ENCODE data around the gene ABHD12B. TPM values are rescaled to one million over a fixed set of nuclear protein-coding genes. Genes with fewer than 3 reads are reported as not detected.

The ABHD12B gene
- total RNA-seq, 1 donor from 2014 or later, result not detected

DNA sequence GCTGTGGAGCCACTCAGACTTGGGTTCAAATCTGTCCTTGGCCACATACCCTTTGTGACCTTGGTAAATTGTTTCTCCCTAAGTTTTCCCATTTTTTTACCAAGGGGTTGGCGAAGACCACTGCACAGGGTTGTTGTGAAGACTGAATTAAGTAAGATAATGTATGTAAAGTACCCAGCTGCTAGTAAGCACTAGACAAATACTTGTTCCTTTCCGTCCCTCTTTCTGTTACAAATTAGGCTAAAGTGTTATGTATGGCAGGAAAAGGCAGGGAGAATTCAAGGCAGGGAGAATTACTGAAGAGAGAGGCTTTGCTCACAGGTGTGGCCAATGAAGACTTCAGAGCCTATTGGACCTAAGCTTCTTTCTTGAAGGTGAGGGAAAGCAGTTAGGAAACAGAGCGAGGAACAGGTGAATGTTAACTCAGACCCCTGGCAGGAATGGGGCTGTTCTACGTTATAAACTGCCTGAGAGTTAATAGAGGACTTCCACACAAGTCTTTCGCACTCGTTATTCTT lies 25.9 kb downstream of the ABHD12B start:
- no peak for DNase-seq
- Histone ChIP-seq H3K27me3 (ENCODE audit: low read depth) (no peaks in the 10 kb centered on the region), H3K36me3 (no peaks in the 10 kb centered on the region), H3K27ac (replicated peaks) (no peak overlapping the region), H3K4me1 (no peaks in the 10 kb centered on the region), H3K9me3 (replicated peaks) (no peaks in the 10 kb centered on the region), H3K4me3 (no peak overlapping the region)
- TF ChIP-seq, protein P1, sequence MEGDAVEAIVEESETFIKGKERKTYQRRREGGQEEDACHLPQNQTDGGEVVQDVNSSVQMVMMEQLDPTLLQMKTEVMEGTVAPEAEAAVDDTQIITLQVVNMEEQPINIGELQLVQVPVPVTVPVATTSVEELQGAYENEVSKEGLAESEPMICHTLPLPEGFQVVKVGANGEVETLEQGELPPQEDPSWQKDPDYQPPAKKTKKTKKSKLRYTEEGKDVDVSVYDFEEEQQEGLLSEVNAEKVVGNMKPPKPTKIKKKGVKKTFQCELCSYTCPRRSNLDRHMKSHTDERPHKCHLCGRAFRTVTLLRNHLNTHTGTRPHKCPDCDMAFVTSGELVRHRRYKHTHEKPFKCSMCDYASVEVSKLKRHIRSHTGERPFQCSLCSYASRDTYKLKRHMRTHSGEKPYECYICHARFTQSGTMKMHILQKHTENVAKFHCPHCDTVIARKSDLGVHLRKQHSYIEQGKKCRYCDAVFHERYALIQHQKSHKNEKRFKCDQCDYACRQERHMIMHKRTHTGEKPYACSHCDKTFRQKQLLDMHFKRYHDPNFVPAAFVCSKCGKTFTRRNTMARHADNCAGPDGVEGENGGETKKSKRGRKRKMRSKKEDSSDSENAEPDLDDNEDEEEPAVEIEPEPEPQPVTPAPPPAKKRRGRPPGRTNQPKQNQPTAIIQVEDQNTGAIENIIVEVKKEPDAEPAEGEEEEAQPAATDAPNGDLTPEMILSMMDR (IDR thresholded peaks at IDR 0.05; ENCODE audit: borderline replicate concordance), result no peak
- intact Hi-C loops (cut with micrococcal nuclease), result no loop called here

DNA sequence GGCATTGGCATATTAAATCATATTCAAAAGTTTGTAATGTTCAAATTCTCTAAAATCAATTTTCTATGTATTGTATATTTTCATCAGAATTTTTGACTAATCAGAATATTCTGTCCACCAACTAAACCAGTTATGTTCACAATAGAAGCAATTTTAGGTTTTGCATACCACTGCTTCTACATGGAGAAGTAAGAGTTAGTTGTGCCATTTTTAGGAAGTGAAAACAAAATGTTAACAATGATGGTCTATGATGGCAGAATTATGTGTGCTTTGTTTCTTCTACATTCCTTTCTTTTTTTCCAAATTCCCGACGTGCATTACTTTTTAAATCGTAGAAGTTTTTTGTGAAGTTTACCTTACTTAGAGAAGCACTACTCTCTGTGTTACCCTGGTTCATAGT lies 29.5 kb downstream of the ABHD12B start:
- intact Hi-C loops (cut with micrococcal nuclease), result no loop called here
- TF ChIP-seq, protein P1 (IDR thresholded peaks at IDR 0.05; ENCODE audit: borderline replicate concordance), result no peak

DNA sequence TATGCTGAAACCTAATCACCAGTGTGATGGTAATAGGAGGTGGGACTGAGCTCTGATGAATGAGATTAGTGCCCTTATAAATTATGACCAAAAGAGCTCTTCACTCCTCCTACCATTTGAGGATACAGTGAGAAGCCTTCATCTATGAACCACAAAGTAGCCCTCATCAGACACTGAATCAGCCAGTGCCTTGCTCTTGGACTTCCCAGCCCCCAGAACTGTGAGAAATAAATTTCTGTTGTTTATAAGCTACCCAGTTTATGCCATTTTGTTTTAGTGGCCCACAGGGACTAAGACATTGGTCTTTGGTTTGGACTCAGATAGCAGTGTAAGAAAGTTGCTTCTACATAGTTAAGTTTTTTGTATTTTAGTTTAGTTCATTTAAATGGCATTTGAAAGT lies 32.9 kb downstream of the ABHD12B start:
- Histone ChIP-seq H3K36me3 (peaks cover 44% of the 10 kb centered on the region), H3K4me3 (no peak overlapping the region), H3K9me3 (replicated peaks) (peaks cover 5% of the 10 kb centered on the region), H3K4me1 (no peaks in the 10 kb centered on the region), H3K27ac (replicated peaks) (no peak overlapping the region), H3K27me3 (ENCODE audit: low read depth) (no peaks in the 10 kb centered on the region)
- DNase-seq, result no peak
- TF ChIP-seq, protein P1 (IDR thresholded peaks at IDR 0.05; ENCODE audit: borderline replicate concordance), result no peak
- intact Hi-C loops (cut with micrococcal nuclease), result no loop called here

More for the DNA sequence above, 29.5 kb downstream of the ABHD12B start:
- Histone ChIP-seq H3K4me3 (no peak overlapping the region), H3K27ac (replicated peaks) (no peak overlapping the region), H3K4me1 (no peaks in the 10 kb centered on the region), H3K9me3 (replicated peaks) (peaks cover 5% of the 10 kb centered on the region), H3K27me3 (ENCODE audit: low read depth) (no peaks in the 10 kb centered on the region), H3K36me3 (peaks cover 19% of the 10 kb centered on the region)
- no peak for DNase-seq

DNA sequence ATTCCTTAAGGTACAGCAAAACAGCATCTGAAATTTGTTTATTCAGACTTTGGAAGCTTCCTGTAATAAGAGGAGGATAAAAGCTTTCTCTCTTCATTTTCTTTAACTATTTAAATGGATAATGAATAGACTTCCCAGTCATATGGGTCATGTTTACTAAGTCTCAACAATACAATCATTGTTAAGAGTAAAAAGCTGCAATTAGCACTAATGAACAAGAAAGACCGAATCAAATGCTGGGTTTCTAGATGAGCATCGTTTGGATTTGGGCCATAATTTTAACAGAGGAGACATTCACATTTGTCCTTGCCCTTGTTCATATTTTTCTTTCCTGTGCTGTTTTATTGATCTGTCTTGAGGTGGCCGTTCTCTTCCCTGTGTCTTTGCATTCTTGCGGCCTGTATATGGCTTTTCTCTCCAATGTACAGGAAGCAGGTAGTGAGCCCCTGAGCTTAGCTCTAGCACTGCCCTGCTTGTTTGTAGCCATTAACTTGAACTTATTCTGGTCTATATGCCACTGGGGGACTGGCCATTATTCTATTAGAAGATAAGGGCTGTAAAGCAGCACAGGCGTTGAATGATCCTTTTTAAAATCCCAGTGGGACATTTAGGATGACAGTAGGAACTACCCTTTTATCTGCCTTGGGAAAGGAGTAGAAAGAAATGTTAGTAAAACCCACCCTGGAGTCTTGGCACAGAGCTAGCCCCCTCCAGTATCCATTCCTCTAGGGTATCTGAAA lies 34.6 kb downstream of the ABHD12B start:
- H3K36me3 ChIP-seq, result peaks cover 58% of the 10 kb centered on the region
- DNase-seq, result no peak
- peaks cover 5% of the 10 kb centered on the region for H3K9me3 ChIP-seq (replicated peaks)
- TF ChIP-seq, protein P1 (IDR thresholded peaks at IDR 0.05; ENCODE audit: borderline replicate concordance), result no peak
- H3K27ac ChIP-seq (replicated peaks), result no peak overlapping the region
- H3K4me3 ChIP-seq, result no peak overlapping the region
- H3K27me3 ChIP-seq (ENCODE audit: low read depth), result no peaks in the 10 kb centered on the region
- intact Hi-C loops (cut with micrococcal nuclease), result no loop called here
- H3K4me1 ChIP-seq, result no peaks in the 10 kb centered on the region

DNA sequence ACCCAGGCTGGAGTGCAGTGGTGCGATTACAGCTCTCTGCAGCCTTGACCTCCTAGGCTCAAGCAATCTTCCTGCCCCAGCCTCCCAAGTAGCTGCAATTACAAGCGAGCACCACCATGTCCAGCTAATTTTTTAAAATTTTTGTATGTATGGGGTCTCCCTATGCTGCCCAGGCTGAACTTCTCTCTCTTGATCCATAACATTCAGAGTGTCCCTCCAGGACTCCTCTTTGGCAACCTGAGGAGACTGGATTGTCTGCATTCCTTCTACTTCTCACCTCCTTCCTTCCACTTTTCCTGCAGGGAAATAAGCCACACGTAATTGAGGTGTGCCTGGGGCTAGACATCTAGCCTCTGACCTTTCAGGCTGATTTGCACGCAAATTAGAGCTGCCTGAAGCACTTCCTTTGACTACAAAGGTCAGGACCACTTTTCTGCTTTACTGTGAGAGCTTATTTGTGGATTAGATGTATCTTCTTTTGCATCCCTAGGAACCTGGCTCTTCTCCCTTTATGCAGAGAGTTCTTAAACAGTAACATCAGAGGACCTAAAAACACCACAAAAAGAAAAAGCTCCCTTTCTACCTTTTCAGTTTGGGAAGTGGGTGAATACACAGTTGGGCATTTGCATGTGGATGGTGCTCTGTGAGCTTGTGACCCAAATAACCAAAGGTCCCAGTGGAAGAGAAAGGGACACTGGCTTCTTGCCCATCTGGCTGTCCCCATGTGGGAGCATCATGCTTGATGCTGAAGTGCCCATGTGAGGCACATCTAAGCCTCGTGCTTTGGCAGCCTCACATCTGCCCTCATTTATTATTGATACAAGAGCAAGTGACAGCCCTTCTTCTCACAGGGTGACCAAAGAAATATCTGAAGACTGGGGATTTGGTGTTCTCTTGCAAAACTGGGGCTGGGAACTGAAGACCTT lies 38.9 kb downstream of the ABHD12B start:
- Histone ChIP-seq H3K4me1 (no peaks in the 10 kb centered on the region), H3K27me3 (ENCODE audit: low read depth) (no peaks in the 10 kb centered on the region), H3K9me3 (replicated peaks) (no peaks in the 10 kb centered on the region), H3K36me3 (peaks cover 79% of the 10 kb centered on the region), H3K4me3 (no peak overlapping the region), H3K27ac (replicated peaks) (no peak overlapping the region)
- no peak for DNase-seq
- intact Hi-C loops (cut with micrococcal nuclease), result no loop called here
- TF ChIP-seq, protein P1 (IDR thresholded peaks at IDR 0.05; ENCODE audit: borderline replicate concordance), result no peak

Measured in left ventricle myocardium inferior (tissue), 1 donor.